ENCODE measurements around the gene DMPK. TPM values are rescaled to one million over a fixed set of nuclear protein-coding genes. Genes with fewer than 3 reads are reported as not detected.

The DMPK gene
- total RNA-seq, 2 experiments from 2014 or later: 19.0 to 22.2 TPM

DNA sequence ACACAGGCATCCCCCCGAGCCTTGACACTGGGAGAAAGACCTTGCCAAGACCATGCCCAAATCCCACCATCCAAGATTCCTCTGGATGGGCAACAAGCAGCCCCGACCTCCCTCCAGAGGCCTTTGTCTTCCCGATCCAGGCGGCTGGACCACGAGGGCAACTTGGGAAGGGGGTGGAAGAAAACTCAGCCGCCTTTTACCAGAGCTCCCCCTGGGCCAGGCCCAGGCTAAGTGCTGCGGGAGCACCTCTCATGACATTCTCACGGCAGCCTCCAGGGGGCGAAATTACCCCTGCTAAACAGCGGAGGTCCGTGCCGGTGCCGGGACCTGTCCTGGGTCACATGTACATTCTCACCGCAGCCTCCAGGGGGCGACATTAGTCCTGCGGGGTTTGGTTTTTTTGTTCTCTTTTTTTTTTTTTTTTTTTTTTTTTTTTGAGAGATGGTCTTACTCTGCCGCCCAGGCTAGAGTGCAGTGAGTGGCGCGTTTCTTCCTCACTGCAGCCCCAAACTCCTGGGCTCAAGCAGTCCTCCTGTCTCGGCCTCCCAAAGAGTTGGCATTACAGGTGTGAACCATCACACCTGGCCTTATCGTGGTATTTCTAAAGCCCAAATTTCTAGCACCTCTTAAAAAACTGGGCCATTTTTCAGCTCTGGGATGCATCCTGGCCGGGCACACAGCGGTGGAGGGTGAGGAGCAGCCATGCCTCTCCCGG lies 34.9 kb upstream of the DMPK start:
- ChIA-PET CTCF (interaction anchor here (0.6 to 2.8 kb wide), 32 partner anchors 9 to 961 kb away, joined by 3 to 24 read pairs (median 4); partner anchors contain the start of genes FOXA3, IRF2BP1, QPCTL and SIX5), POLR2A (no interaction called here)

DNA sequence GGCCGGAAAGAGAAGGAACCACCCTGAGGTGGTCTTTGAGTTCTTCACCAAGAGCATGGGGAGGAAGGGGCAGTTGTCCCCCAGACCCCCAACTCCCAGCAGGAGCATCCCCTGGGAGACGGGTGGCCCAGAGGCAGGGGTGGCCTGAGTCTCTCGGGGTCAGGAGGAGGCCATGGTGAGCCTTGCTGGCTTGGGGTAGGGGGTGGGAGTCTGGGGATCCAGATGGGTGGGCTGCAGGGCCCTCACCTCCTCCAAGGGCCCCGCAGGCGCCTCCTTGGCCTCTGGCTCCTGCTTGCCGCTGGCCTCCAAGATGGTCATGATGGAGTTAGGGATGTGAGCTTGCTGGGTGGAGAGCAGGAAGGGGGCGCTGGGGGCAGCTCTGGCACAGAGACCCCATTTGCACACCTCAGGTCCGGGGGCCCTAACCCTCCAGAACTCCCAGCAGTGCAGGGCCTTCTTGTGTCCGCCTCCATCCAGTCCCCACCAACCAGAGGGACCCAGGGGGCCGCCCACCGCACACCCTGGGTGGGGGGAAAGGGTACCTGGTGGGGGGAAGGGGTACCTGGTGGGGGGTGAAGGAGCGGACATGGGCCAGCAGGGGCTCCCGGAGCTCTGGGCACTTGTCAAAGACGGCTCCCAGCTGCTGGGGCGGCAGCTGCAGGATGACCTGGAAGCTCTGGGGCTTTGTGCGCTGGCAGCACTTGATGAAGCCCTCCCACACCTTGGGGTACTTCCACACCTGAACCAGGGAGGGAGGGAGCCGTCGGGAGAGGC lies 34.1 kb upstream of the DMPK start:
- POLR2A ChIA-PET: no interaction called here
- CTCF ChIA-PET: interaction anchor here (0.6 to 2.8 kb wide), 30 partner anchors 10 to 961 kb away, joined by 3 to 24 read pairs (median 4); partner anchors contain the start of genes FOXA3, IRF2BP1, QPCTL and SIX5

DNA sequence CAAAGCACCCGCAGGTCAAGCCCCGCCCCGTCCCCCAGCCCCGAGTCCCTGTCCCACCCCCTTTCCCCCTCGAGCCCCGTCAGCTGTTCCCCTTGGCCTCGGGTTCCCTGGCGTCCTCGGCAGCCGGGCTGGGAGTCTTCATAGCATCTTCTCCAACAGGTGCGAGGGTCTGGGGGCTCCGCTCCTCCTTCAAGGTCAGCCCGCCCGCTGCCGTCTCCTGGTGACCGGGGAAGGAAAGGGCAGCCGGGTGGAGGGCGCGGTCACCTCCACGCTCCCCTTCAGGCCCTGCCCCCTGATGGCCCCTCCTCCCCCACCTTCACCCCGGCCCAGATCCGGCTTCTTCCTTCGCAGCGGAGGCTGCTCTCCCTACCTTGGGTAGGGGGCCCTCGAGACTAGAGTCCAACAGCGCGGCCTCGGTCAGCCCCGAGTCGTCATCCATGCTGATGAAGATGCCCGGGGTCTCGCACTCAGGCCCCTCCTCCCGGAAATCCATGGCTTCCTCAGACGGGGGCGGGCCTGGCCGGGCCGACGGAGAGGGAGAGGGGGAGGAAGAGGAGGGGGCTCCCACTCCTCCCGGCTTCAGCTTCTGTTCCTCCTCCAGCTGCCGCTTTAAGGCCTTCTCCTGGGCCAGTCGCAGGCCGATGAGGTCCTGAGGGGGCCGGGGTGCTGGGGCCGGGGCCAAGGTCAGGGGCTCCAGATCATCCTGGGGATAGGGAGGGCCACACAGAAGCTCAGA lies 33.4 kb upstream of the DMPK start:
- POLR2A ChIA-PET: no interaction called here

DNA sequence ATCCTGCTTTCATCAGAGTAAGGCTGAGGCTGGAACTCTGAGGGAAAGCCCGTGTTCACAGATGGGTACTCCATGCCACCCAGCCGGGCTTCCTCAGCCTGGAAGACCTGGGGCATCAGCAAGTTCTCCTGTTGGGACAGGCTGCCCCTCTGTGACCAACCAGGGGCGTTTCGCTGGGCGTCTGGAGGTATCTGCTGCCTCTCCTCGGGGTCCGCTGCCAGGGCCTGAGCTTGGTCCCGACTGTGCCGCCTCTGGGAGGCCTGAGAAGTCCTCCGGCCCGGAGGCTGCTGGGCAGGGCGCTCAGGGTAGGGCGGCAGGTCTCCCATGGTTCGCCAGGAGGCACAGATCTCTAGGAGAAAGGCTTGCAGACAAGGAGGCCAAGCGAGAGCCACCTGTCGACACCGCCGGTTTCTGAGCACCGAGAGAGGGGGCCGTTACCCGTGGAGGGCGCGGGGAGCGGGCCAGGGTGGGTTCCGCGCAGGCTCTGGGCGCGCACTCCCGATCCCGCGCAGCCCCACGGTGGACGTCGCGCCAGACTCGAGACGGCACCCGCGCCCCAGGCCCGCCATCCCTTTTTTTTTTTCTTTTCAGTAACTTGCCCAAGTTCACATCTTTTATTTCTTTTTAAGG lies 32.7 kb upstream of the DMPK start, which contains the start of gene RSPH6A:
Gene RSPH6A, minus strand, starts transcription at position 458 of the 630 bp plus-strand sequence. Its CDS starts 132 bp downstream, at position 326.
- ChIA-PET CTCF (no interaction called here), POLR2A (no interaction called here)

More for the DNA sequence above, 33.4 kb upstream of the DMPK start:
- CTCF ChIA-PET: interaction anchor here (0.9 to 2.8 kb wide), 5 partner anchors 10 to 70 kb away, joined by 3 to 20 read pairs (median 14); partner anchors contain the start of gene IRF2BP1

DNA sequence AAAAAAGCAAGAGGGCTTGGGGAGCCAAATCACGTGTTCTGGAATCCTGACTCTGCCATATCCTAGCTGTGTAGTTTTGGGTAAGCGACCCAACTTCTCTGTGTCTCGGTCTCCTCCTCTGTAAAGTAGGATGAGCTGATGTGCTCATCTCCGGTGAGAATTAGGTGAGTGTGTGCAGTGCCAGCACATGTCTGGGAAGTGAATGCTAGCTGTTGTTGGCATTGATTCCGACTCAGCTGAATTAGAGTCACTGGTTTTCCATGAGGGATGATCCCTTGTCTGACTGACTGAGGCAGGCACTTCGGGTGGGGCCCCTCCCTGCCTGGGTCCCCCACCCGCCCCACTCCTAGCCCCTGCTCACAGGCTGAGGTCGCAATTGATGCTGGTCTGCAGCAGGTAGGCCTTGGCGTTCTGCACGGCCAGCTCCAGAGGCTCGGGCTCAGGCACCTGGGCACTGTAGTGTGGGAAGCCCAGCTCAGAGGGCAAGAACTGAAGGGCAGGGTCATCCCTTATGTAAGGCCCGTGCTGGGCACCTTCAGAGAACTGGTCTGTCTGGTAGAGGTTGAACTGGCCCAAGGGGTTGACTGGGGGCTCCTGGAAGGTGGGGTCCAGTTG lies 32.0 kb upstream of the DMPK start:
- ChIA-PET CTCF (no interaction called here), POLR2A (interaction anchor here (1.1 kb wide), 1 partner anchor 44 kb away, joined by 3 read pairs; no protein-coding TSS in a partner anchor)

DNA sequence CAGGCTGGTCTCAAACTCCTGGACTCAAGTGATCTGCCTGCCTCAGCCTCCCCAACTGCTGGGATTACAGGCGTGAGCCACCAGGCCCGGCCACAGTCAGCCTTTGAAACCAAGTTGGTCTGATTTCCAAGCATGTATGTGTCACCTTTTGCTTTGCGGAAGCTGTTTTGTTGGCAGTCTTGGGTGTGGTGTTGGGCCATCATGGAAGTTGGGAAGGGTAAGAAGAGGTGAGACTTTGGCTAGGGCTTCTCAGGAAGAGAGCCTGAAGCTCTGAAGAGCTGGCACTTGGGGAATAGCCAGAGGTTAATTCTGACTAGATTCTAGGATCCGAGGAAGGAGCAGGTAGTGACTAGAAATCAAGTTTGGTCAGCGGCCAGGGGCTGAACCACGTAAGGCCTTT lies 30.0 kb upstream of the DMPK start:
- POLR2A ChIA-PET: interaction anchor here (1.1 kb wide), 1 partner anchor 39 kb away, joined by 3 read pairs; no protein-coding TSS in a partner anchor
- CTCF ChIA-PET: no interaction called here

DNA sequence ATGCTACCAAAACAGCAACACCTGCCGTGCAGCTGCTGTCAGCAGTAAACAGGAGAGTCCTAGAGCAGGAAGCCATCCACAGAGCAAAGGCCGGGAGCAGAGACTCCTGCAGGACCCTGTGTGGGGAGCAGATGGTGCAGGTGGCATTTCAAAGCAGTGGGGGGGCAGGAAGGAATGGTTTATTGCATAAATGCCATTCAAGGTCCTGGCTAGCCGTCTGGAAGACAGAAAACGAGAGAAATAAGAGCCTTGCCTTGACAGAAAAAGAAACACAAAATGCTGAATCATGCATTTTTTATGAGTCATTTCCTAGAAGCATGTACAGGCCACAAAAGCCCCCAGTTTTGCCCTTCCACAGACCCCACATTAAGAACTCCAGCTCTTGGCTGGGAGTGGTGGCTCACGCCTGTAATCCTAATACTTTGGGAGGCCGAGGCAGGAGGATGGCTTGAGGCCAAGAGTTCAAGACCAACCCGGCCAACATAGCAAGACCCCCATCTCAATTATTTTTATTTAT lies 27.4 kb upstream of the DMPK start:
- POLR2A ChIA-PET: no interaction called here
- CTCF ChIA-PET: interaction anchor here (0.6 to 1.1 kb wide), 2 partner anchors 60 to 86 kb away, joined by 3 to 4 read pairs; no protein-coding TSS in a partner anchor

DNA sequence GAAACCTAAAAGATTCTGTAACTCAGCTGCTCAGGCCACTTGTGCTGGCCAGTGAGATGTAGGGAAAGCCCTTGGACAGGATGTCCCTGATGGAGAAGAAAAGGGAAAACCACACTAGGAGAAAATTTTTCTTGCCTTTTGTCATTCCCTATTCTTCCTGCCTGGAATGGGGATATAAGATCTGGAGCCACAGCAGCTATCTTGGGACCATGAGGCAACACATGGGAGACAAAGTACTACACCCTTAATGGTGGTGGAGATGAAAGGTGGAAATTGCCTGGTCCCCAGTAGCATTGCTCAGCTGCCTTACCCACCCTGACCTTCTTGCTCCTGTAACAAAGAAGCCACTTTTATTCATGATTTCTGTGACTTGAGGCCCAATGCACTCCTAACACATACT lies 23.4 kb upstream of the DMPK start:
- POLR2A ChIA-PET: no interaction called here

DNA sequence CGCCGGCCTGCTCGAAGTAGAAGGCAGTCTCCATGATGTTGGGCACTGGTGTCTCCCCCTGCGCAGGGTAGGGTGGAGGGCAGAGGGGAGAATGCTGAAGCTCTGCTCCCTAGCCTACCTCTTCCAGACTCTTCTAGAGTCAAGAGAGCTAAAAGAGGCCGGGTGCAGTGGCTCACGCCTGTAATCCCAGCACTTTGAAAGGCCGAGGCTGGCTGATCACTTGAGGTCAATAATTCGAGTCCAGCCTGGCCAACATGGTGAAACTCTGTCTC lies 22.6 kb upstream of the DMPK start:
- POLR2A ChIA-PET: interaction anchor here (0.6 kb wide), 1 partner anchor 1238 kb away, joined by 6 read pairs; no protein-coding TSS in a partner anchor

More for the DNA sequence above, 23.4 kb upstream of the DMPK start:
- CTCF ChIA-PET: no interaction called here

DNA sequence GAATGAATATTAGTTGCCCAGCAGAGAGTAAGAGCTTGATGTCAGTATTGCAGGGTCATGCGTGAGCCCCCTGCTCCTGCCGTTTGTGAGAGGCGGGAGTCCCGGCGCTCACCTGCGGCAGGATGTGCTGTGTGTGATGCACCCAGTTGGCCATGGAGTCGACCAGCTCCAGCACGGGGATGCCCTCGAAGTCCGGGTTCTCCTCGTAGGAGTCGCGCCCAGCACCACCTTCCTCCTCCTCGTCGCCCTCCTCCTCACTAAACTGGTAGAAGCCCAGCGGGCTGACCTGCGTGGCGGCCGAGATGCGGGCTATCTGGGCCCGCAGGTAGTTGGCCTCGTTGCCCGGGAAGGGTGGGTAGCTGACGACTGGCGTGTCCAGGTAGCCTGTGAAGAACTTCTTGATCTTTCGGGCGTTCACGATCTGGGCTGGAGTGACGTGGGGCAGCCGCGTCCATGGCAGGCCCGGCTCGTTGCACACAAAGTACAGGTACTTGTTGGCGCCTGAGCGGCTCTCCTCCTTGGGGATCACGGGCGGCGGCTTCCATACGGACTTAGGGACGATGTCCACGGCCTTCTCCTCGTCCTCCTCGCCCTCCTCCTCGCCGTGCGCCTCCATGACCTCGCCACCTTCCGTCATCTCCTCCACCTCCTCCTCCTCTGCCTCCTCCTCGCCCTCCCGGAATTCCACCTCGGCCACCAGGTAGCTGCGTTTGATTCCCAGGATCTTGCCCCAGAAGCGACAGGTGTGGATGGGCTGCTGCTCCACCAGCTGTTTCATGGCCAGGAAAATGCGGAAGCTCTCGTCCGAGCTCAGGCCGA lies 22.1 kb upstream of the DMPK start:
- CTCF ChIA-PET: interaction anchor here (0.6 to 1.6 kb wide), 6 partner anchors 10 to 52 kb away, joined by 3 to 6 read pairs (median 3); partner anchors contain the start of gene SIX5
- POLR2A ChIA-PET: interaction anchor here (0.6 kb wide), 2 partner anchors 13 to 1239 kb away, joined by 3 to 6 read pairs; no protein-coding TSS in a partner anchor

More for the DNA sequence above, 22.6 kb upstream of the DMPK start:
- CTCF ChIA-PET: interaction anchor here (0.6 to 1.6 kb wide), 2 partner anchors 11 to 16 kb away, joined by 3 read pairs; no protein-coding TSS in a partner anchor

DNA sequence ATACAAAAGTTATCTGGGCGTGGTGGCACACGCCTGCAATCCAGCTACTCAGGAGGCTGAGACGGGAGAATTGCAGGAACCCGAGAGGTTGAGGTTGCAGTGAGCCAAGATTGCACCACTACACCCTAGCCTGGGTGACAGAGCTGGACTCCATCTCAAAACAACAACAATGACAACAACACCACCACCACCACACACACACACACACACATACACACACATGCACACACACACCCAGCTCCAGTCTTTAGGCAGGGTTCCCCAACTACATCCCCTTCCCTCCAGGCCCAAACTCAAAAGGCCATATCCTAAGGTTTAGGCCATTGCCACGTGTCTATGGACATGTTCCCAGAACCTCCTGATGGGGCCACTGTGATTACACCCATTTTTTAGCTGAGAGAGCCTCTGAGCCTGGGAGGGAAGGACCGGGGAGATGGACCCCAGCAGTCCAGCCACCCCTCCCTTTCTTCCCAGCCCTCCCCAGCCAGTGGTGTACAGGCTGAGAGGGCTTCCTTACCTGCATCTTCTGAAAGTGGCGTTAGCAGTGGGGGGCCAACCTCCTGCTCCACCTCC lies 19.4 kb upstream of the DMPK start:
- ChIA-PET POLR2A (no interaction called here), CTCF (interaction anchor here (0.7 to 4.4 kb wide), 3 partner anchors 15 to 32 kb away, joined by 3 to 43 read pairs (median 10); partner anchors contain the start of gene SIX5)

DNA sequence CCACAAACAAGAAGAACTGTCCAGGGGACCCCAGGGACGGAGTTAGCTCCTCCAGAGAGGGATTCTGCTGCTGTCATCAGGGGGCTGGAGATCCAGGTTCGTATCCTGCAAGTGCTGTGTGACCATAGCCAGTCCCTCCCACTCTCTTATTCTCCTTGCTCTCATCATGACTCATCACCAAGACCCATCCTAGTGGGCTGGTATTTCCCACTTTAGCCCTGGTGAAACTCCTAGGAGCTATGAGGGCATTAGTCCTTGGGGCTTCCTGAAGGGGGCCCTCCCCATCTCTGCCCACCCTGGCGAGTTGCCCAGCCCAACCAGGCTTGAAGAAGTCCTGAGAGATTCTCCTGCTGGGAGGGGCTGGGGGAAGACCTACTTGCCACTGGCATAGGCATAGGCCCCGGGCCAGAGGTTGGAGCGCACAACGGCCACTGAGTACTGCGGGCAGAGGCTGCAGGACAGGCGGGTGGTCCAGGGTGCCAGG lies 17.8 kb upstream of the DMPK start:
- ChIA-PET POLR2A (interaction anchor here (1.2 kb wide), 1 partner anchor 30 kb away, joined by 7 read pairs; no protein-coding TSS in a partner anchor), CTCF (interaction anchor here (0.7 to 4.4 kb wide), 8 partner anchors 15 to 89 kb away, joined by 3 to 43 read pairs (median 4); partner anchors contain the start of gene SIX5)

DNA sequence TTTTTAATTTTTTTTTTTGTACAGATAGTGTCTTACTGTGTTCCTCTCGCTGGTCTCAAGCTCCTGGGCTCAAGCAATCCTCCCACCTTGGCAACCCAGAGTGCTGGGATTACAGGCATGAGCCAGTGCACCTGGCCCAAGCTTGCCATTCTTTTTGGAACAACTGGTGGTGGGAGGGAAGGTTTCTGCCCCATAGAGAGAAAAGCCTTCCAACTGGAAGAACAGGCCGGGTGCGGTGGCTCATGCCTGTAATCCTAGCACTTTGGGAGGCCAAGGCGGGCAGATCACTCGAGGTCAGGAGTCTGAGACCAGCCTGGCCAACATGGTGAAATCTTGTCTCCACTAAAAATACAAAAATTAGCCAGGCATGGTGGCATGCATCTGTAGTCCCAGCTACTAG lies 17.3 kb upstream of the DMPK start:
- ChIA-PET POLR2A (interaction anchor here (1.2 kb wide), 1 partner anchor 29 kb away, joined by 7 read pairs; no protein-coding TSS in a partner anchor), CTCF (interaction anchor here (0.9 to 4.4 kb wide), 16 partner anchors 10 to 90 kb away, joined by 3 to 43 read pairs (median 3); partner anchors contain the start of gene SIX5)

DNA sequence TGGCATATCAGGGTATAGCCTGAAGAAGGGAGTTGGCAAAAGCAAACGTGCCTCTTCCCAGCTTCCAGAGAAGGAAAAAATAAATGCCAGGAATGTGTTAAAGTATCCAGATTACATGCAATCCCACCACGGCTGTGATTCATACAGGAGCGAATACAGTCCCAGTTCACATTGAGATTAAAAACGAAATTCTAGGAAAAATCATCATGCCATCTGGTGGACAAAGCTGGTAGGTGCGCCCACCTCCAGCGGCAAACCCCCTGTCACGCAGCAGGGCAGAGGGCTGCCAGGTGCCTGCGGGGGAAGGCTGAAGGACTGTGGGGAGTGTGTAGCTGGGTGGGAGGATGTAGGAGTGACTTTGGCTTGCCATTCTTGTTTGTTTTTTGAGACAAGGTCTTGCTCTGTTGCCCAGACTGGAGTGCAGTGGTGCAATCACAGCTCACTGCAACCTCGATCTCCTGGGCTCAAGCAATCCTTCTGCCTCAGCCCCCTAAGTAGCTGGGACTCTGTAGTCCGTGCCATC lies 16.8 kb upstream of the DMPK start:
- CTCF ChIA-PET: interaction anchor here (0.9 to 4.4 kb wide), 17 partner anchors 9 to 90 kb away, joined by 3 to 43 read pairs (median 3); partner anchors contain the start of gene SIX5
- POLR2A ChIA-PET: interaction anchor here (1.2 kb wide), 1 partner anchor 29 kb away, joined by 7 read pairs; no protein-coding TSS in a partner anchor

DNA sequence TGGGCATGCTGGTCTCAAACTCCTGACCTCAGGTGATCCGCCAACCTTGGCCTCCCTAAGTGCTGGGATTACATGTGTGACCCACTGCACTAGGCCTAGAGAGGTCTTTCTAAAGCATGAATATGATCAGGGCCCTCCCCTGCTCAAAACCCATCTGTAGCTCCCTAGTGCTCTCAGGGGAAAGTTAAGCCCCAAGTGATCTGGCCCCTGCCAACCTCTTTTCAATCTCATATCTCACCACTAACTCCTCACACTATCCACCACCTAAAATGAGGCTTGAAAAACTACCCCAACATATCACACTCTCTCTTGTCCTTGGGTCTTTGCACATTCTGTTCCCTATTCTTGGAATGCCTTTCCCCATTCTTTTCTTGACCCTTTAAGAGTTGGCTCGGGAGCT lies 12.3 kb upstream of the DMPK start:
- CTCF ChIA-PET: interaction anchor here (1.2 kb wide), 2 partner anchors 9 to 25 kb away, joined by 3 to 7 read pairs; partner anchors contain the start of gene SIX5
- POLR2A ChIA-PET: interaction anchor here (1.1 kb wide), 1 partner anchor 26 kb away, joined by 3 read pairs; the partner anchor contains the start of gene SIX5

DNA sequence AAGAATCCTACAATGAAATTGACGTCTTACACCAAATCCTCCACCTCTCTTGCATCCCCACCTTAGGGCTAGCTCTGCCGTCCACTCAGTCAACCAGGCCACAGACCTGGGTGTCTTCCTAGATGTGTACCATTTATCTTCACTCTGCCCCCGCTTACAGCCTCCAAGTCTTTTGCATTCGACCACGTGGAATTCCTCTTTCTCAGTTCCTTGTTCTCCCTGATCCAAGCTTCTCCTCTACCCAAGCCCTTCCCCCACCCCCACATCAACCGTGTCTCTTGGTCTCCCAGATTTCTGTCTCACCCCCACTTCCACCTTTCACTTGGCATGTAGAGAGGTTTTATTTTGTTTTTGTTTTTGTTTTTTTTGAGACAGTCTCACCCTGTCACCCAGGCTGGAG lies 11.6 kb upstream of the DMPK start:
- CTCF ChIA-PET: interaction anchor here (1.2 kb wide), 1 partner anchor 10 kb away, joined by 3 read pairs; no protein-coding TSS in a partner anchor
- POLR2A ChIA-PET: no interaction called here

All from activated CD8-positive, alpha-beta memory T cell treated with anti-CD3 and anti-CD28 coated beads for 36 hours (primary cell).